ENCODE measurements around the gene EIF6. TPM values are rescaled to one million over a fixed set of nuclear protein-coding genes. Genes with fewer than 3 reads are reported as not detected.

The EIF6 gene
- total RNA-seq, 1 donor from 2014 or later: 226 TPM

GRCh38 chr20:35294293-35294685 is 9.7 kb upstream of the EIF6 start:
- Histone ChIP-seq H3K27me3 (ENCODE audit: control insufficient read depth, insufficient read depth, low read length) (no peaks in the 10 kb centered on the region), H3K4me3 (ENCODE audit: low read depth, low read length) (no peak overlapping the region), H3K36me3 (ENCODE audit: control insufficient read depth, insufficient read depth, low read length) (no peaks in the 10 kb centered on the region)
- FAIRE-seq: no peak
- no peak for DNase-seq (ENCODE audit: low read depth)
- TF ChIP-seq CTCF (IDR thresholded peaks at IDR 0.05; ENCODE audit: insufficient read depth, low read length, severe bottlenecking): no peak

- no peak for TF ChIP-seq CTCF (IDR thresholded peaks at IDR 0.05; ENCODE audit: insufficient read depth, low read length, severe bottlenecking)
- Histone ChIP-seq H3K27me3 (ENCODE audit: control insufficient read depth, insufficient read depth, low read length) (no peaks in the 10 kb centered on the region), H3K4me3 (ENCODE audit: low read depth, low read length) (no peak overlapping the region), H3K36me3 (ENCODE audit: control insufficient read depth, insufficient read depth, low read length) (no peaks in the 10 kb centered on the region)
- DNase-seq (ENCODE audit: low read depth) (no peak), FAIRE-seq (no peak)
These were observed 9.0 kb upstream of the EIF6 start for GRCh38 chr20:35293303-35294292.

GRCh38 chr20:35292504-35293285 is 8.1 kb upstream of the EIF6 start:
- no peak for FAIRE-seq
- no peaks in the 10 kb centered on the region for H3K27me3 ChIP-seq (ENCODE audit: control insufficient read depth, insufficient read depth, low read length)
- DNase-seq (ENCODE audit: low read depth): no peak
- TF ChIP-seq CTCF (IDR thresholded peaks at IDR 0.05; ENCODE audit: insufficient read depth, low read length, severe bottlenecking): no peak
- H3K4me3 ChIP-seq (ENCODE audit: low read depth, low read length): no peak overlapping the region
- H3K36me3 ChIP-seq (ENCODE audit: control insufficient read depth, insufficient read depth, low read length): no peaks in the 10 kb centered on the region

GRCh38 chr20:35291654-35292503 is 7.3 kb upstream of the EIF6 start, which contains the start of gene FAM83C:
Gene FAM83C, minus strand, starts transcription at chr20:35292425. Its CDS starts 121 bp downstream, at chr20:35292304.
- Histone ChIP-seq H3K4me3 (ENCODE audit: low read depth, low read length) (no peak within 1 kb of the TSS), H3K36me3 (ENCODE audit: control insufficient read depth, insufficient read depth, low read length) (no peaks in the 10 kb centered on the region), H3K27me3 (ENCODE audit: control insufficient read depth, insufficient read depth, low read length) (no peaks in the 10 kb centered on the region)
- TF ChIP-seq CTCF (IDR thresholded peaks at IDR 0.05; ENCODE audit: insufficient read depth, low read length, severe bottlenecking): no peak
- FAIRE-seq: no peak
- no peak for DNase-seq (ENCODE audit: low read depth)

DNA sequence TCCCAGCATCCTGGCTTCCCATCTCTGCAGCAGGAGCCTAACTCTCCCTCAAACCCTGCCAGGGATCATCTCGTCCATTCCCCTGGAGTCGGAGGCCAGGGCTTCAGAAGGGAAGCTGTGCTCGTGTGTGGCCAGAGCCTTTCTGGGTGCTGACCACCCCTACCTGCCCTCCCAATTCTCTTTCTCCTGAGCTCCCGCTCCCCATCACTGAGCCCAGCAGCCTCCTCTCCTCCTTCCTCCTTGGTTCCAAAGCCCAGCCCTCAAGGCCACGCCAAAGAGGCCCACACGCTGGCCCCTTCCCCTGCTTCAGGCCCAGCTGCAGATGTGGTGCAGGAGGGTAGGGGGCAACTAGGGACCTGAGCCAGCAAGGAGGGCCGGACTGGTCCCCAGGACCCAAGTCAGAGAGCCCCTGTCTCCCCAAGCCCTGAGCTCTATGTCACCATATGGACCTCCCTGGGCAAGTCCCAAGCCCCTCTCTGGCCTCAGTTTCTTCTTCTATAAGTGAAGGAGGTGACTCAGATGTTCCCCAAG is 6.4 kb upstream of the EIF6 start:
- FAIRE-seq: no peak
- no peak overlapping the region for H3K4me3 ChIP-seq (ENCODE audit: low read depth, low read length)
- TF ChIP-seq CTCF (IDR thresholded peaks at IDR 0.05; ENCODE audit: insufficient read depth, low read length, severe bottlenecking): no peak

More for the DNA sequence above, 6.4 kb upstream of the EIF6 start:
- H3K27me3 ChIP-seq (ENCODE audit: control insufficient read depth, insufficient read depth, low read length): no peaks in the 10 kb centered on the region
- H3K36me3 ChIP-seq (ENCODE audit: control insufficient read depth, insufficient read depth, low read length): no peaks in the 10 kb centered on the region
- no peak for DNase-seq (ENCODE audit: low read depth)

All from bronchial epithelial cell (primary cell).